Measurements from ENCODE around the gene EXOC1L.

Gene EXOC1L, protein sequence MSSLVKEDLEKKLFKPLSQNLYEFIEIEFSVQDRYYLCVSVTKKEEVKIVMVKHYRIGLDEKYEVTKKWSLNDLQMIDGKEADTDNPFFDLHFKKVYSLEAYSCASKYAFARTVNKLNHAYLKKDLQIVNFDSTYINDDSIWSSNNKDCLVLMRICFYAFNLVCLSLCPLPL

DNA sequence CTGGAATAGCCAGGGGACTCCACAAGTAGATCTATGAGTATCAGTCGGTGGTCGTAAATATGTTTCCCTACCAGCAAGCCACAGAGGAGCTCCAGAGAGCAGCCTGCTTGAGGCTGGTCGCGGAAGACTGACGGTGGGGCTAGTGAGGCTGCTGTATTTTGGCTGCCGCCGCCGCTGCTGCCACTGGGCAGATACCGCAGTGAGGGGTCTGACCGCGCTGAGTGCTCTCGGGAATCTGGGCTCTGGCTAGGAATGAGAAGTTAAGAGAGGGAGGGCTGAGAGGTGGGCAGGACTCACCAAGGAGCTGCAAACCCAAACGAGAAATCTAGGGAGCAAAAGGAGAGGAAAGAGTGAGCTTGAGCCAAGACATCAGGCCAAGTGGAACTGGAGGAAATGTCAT is at the start of gene EXOC1L:
TSS of gene EXOC1L (plus strand) at position 157 of the 400 bp plus-strand sequence. CDS start at position 394, 237 bp downstream.
- no peak for DNase-seq (ENCODE audit: low read depth)

DNA sequence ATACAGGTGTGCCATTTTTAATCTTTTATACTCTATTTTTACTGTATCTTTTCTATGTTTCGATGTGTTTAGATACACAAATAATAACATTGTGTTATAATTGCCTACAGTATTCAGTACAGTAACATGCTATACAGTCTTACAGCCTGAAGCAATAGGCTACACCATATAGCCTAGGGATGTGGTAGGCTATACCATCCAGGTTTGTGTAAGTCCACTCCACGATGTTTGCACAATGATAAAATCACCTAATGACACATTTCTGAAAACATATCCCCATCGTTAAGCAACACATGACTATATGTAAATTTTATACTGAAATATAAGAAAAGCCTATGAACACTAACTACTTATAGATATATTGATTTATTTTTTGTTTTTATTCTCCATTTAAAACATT is 48.9 kb upstream of the EXOC1L start:
- DNase-seq (ENCODE audit: low read depth): no peak

DNA sequence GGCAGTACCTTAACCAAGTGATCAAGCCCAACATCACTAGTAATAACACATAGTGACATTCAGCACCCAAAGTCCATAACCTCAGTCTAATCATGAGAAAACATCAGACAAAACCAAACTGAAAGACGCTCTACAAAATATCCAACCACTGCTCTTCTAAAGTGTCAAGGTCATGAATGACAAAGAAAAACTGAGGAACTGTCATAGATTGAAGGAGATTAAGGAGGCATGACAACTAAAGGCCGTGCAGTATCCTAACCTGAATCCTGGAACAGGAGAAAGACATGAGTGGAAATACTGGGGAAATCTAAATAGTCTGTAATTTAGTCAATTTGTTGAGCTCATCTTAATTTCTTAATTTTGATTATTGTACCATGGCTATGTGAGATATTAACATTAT is 38.2 kb upstream of the EXOC1L start:
- no peak for DNase-seq (ENCODE audit: low read depth)

DNA sequence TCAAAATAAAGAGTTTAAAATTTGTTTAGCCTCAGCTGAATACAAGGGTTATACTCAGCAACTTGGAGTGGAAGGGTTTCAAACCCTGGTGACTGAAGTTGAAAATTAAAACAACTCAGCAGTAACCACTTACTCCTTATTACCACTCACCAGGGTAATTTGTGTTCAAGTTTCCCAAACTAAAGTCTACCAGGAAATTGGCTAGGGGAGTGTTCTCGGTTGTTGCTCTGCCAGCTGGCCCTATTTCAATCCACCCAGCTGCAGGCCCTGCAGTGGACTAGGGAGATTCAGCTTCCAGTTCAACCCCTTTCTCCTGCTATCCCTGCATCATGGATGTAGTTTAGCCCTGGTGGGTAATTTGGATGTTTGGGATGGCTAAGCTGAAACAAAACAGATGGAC is 37.8 kb upstream of the EXOC1L start:
- DNase-seq (ENCODE audit: low read depth): no peak

DNA sequence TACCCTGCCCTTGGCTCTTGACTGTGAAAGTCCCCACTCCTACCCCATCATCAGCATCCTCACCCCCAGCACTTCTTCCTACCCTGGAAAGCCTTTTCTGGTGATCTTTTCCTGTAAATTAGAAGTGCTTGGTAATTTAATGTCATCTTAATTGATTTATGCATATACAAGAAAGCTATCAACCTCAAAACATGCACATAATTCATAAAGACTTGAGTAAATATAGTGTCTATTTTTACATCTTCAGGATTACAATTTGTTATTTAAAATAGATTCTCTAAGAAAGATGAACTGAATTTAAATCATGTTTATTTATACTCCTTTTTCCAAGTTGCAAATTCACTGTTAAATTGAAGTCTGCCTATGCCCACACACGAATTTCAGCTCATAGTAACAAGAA is 36.0 kb upstream of the EXOC1L start:
- no peak for DNase-seq (ENCODE audit: low read depth)

DNA sequence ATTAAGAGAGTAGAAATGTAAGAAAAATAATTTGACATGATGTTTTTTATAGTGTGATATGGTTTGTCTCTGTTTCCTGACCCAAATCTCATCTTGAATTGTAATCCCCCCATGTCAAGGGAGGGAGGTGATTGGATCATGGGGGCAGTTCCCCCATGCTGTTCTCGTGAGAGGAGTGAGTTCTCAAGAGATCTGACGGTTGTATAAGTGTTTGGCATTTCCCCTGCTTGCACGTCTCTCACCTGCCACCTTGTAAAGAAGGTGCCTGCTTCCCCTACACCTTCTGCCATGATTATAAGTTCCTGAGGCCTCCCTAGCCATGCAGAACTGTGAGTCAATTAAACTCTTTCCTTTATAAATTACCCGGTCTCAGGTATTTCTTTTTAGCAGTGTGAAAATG is 34.8 kb upstream of the EXOC1L start:
- DNase-seq (ENCODE audit: low read depth): no peak

DNA sequence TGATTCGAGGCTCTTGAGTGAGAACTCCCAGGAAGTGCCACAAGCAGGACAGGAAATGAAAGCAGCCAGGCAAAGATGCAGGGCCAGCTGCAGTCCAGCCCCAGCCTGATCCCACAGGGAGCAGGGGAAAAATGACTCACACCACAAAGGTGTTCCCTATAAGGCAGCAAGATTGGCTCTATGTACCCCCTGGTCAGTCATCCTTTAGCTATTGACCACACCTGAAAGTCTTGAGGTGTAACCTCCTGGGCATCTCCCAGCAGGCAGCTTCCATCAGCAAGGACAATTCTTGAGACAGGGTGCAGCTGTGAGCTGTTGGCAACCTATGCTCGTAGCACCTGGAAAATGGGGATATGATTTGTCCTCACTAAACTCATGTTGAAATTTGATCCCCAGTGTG is 27.9 kb upstream of the EXOC1L start:
- DNase-seq (ENCODE audit: low read depth): no peak

DNA sequence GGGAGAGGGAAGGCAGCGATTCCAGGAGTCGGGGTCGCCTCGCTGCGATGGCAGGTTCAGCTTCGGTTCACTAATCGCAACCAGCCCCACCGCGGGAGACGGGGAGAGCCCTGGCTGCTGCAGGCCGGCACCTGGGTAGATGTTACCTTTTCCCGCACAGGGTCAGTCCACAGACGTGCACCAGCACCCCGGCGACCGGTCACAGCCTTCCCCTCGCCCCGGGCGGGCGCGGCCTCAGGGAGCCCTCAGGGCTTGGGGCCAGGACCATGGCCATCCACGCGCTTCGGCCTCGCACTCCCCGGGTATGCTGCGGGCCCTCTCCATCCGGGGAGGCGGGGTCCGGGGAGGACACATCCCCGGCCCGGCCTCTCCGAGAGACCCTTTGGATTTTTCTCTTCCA is 26.1 kb upstream of the EXOC1L start:
- DNase-seq (ENCODE audit: low read depth): no peak

DNA sequence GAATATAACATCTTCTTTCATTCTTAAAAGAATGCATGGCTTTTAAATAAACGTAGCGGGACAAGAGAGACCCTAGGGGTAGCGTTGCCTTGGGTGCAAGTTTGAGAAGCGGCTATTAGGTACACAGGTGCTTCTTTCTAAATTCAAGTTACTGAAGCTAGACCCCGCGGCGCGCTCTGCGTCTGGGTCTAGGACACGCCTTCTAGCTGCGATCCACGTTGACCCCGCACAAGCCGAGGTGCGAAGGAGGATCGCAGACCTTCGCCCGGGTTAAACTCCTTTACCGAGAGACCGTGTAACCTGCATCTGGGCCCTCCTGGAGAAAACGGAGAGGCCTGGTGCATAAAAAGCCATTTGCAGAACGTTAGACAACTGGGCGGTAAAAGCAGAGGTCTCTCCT is 25.5 kb upstream of the EXOC1L start:
- DNase-seq (ENCODE audit: low read depth): no peak

DNA sequence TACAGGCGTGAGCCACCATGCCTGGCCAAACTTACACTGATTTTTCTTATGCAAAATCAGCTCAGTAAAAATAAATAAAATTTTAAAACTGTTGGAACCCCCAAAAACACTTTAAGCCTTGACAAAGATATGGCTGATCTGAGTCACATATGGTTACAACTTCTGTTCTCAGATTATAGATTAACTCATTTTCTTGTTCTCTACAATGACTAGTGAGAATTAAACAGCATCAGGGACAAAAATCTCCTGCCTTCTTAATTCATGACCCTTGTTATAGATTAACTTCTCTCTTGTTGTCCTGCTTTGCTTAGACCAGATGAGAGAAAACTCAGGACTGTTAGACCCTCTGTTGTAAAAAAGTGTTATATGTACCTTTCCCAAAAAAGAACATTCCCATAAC is 24.2 kb upstream of the EXOC1L start:
- no peak for DNase-seq (ENCODE audit: low read depth)

DNA sequence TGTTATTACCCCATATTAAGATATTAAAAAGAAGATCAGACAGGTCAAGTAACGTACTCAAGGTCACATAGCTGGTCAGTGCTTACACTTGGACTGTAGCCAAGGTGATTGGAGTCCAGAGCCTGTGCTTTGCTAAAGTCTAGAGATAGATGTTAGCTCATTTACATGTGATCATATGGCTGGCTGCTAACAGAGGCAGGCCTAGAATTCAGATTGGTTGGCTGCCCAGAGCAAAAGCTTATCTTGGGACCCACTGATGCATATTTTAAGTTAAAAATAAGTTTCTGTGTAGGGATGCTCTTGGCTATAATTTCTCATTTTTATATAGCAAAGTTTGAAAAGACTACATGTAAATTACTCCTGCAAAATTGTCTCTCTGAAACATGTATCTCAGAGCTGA is 18.1 kb upstream of the EXOC1L start:
- DNase-seq (ENCODE audit: low read depth): no peak

DNA sequence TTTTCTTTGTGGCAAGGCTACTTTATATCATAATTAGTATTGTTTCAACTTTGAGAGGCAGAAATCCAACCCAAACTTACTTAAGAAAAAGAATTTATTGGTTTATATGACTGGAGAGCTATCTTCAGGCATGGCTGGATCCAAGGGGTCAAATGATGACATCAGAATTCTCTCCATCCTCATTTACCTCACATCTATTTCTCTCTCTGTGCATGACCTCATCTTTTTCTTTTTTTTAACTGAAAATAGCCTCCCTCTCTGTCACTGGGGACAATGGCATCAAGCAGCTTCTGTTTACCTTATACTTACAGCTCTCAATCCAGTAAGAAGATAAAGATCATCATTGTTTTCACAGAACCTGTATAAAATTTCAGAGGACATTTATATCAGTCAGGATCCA is 12.0 kb upstream of the EXOC1L start:
- no peak for DNase-seq (ENCODE audit: low read depth)

DNA sequence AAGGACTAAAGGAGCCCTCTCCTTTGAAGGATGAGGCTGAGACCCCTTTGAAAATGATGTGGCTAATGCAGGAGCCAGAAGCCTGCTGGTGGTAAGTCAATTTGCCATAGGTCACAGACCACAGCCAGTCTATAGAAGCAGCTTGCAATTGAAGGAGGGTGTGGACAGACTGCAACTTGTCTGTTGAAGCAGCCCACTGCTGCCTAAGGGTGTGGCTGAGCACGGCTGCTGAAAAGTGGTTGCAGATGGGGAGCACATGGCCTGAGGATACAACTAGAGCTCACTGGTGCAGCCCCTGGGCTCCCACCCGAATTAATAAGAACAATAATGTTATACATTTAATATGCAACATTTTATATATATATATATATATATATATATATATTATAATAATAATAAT is 11.4 kb upstream of the EXOC1L start:
- DNase-seq (ENCODE audit: low read depth): no peak

DNA sequence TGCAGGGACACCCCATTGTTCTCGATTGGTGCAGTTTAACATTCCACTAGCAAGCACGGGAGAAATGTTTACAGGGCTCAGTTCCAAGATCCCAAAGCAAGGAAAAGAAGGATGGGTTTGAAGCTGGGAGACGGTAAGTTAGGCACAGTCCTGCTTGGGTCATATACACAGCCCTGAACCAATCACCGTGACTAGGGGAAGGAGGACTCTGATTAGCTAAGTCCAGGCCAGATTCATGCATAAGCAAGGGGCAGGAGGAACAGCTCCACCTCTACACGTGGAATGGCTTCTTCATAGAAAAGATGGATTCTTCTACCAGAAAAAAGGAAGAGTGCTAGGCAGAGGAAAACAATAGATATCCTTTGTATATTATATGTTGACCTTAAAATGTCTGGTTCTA is 11.0 kb upstream of the EXOC1L start:
- DNase-seq (ENCODE audit: low read depth): no peak

DNA sequence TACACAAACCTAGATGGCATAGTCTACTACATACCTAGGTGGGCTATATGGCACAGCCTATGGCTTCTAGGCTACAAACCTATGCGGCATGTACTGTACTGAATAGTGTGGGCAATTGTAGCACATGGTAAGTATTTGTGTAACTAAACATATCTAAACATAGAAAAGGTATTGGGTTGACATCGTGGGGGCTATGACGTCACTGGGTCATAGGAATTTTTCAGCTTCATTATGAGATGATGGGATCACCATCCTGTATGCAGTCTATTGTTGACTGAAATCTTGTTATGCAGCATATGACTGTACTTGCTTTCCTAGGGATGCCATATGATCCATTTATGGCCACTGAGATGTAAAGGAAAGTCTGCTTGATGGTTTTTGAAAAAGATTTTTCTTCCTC is 1.9 kb upstream of the EXOC1L start:
- DNase-seq (ENCODE audit: low read depth): no peak

DNA sequence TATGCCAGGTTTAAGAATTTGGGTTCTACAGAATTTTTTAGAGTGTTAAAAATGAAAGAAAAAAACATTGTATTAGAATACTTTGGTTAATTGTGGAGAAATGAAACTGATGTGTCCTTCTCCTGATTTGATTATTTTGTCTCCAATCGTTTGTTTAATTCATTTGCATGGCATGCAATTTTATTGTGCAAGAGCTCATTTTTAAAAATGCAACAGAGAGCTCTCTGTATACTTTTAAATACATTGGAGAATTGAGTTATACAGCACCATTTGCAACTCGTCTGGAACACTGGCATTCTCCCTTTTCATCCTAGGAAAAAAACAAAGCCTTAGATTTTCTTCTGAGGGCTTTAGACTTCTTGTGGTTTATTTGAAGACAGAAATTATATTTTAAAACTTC is 689 bp downstream of the EXOC1L start:
- no peak for DNase-seq (ENCODE audit: low read depth)

DNA sequence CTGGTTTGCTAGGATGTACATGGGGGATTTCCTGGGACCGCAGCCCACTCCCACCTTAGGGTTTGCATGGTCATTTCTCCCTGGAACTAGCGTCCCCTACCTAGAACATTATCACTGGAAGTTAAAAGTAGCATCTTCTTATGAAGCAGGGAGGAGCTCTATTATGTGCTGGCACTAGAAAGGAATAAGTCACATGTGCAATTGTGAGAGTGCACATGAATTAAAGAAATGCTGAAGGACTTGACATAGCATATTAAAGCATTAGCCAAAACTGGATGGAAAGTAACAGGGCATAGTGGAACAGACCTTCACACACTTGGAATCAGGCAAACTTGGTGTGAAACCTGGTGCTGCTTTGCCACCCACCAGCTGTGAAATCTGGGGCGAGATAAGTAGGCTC is 2.7 kb downstream of the EXOC1L start:
- DNase-seq (ENCODE audit: low read depth): no peak

DNA sequence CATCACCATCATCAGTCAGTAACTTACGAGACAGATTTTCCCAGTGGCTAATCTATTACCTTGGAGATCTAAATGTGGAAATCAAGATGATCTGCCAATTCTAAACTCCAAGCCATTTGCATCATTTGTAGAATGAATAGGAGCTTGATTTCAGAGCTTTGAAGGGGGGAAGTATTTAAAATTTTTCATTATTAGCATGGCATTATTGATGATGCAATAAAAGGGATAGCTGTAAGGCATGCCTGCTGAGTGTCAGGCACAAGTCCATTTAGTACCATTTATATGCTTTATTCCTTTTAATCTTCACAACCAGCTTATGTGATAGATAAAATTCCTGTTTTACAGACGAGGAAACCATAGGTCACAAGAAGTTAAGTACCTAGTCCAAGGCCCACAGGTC is 5.3 kb downstream of the EXOC1L start:
- no peak for DNase-seq (ENCODE audit: low read depth)

DNA sequence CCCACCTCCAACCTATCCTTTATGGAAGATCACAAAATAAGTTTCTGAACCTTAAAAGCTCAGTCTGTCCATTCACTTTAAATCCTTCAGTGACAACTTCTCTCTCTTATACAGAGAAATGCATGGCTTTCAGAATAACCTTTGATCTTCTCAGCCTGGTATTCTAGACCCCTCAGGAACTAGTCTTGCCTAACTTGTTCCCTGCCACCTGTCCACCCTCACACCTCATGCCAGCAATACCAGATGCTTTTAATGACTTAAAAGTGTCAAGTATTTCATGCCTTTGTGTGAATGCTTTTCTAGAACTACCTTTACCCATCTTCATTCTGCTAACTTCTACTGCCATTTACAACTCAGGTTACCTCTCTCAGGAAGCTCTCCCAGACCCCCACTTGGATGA is 7.4 kb downstream of the EXOC1L start:
- no peak for DNase-seq (ENCODE audit: low read depth)

DNA sequence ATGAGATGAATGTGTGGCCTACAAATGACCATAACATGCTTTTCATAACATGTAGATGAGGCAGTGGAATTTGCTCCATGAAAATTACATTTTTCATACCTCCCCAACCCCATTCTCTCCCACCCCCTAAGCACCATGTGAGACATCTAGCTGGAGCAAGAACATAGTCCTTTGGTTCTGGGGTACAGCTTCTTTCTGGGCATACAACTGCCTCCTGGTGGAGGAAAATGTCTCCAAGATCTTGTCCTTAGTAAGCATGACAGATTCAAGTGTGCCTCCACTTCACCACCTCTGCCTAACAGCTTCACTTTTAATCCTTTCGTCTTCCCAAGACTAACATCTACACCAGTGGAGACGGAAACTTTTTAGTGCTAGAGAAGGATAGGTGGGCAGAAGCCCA is 8.0 kb downstream of the EXOC1L start:
- DNase-seq (ENCODE audit: low read depth): no peak

DNA sequence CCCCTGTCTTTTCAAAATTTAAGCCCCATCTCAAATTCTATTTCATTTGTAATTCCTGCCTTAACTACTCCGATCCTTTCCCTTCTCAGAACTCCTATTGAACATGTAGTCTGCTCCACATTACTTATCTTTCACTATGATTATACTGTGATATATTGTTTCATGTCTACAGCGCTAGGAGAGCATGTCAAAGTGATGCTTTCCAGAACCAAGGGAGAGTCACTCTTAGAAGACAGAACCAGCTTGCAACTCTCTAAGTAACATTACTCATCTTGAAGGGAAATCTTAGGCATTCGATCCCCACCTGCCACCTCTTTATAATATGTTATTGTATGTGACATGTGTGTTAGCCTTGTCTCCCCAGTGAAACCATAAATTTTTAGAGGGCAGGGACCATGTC is 10.5 kb downstream of the EXOC1L start:
- DNase-seq (ENCODE audit: low read depth): no peak

DNA sequence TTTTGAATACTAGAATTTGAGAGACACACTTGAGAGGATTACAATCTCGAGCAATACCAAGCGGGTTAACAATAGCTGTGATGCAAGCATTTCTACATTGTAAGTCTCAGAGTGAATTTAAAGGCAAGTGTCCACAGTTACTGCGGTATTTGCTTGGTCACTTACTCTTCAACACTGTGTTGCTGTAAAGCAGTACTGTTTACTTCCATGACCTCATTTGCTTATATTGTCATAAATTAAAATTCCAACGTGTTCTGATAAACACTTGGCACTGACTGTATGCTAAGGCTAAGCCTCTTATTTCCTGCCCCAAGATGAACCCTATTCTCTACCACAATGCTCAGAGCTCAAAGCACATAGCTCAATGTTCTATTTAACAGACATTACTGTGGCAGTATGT is 11.1 kb downstream of the EXOC1L start:
- DNase-seq (ENCODE audit: low read depth): no peak

DNA sequence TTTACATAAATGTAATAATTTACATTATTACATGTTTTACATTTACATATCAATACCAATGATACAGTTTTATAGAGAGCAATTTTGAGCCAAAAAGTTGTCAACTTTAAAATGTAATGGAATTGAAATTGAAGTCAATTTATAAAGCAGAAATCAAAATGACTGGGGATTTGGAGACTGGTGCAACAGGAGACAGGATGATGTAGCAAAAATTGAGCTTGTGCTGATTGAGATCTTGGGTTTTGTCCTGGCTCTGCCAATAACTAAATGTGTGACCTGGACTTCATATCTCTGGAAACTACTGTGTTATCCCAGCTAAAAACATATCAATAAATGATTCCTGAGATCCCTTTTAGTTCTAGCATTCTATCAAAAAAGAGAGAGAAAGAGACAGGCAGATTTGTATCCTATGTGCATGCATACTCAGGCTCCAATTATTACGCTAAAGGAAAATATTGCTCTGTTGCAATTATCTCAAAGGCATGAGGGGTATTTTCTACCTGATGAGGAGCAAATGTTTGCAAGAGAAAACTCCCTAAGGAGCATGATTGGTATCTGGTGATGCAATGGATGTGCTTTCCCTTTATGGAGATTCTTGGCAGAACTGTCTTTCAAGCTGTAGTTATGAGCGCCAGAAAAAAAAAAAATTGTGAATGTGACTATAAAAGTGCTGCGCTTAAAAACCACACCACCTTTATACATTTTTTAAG is 14.7 kb downstream of the EXOC1L start:
- DNase-seq (ENCODE audit: low read depth): no peak

DNA sequence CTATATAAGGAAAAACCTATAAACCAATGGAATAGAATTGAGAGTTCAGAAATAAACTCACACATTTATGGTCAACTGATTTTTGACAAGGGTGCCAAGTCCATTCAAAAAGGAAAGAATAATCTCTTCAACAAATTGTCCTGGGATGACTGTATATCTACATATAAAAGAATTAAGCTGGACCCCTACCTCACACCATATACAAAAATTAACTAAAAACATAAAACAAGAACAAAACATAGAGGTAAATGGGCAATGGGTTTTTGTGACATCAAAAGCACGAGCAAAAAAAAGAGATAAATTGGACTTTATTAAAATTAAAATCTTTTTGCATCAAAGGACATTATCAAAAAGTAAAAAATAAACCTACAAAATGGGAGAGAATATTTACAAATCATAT is 18.3 kb downstream of the EXOC1L start:
- DNase-seq (ENCODE audit: low read depth): no peak

Data from HS-5 (cell line).